Measurements from ENCODE around the gene PREP.

PREP gene

GRCh38 chr6:105304825-105305224 is 98.1 kb downstream of the PREP start:
- DNase-seq = no peak

GRCh38 chr6:105304366-105304765 is 98.5 kb downstream of the PREP start:
- no peak for DNase-seq

- no peak for DNase-seq
These were observed 100.2 kb downstream of the PREP start for GRCh38 chr6:105302617-105303128.

- no peak for DNase-seq
These were observed 100.9 kb downstream of the PREP start for GRCh38 chr6:105301756-105302616.

GRCh38 chr6:105301072-105301503 is 101.8 kb downstream of the PREP start:
- no peak for DNase-seq

GRCh38 chr6:105300090-105300489 is 102.8 kb downstream of the PREP start:
- no peak for DNase-seq

GRCh38 chr6:105294129-105294528 is 108.8 kb downstream of the PREP start:
- DNase-seq = no peak

- no peak for DNase-seq
These were observed 110.1 kb downstream of the PREP start for GRCh38 chr6:105292689-105293339.

- DNase-seq = no peak
These were observed 111.4 kb downstream of the PREP start for GRCh38 chr6:105291525-105291924.

- DNase-seq = no peak
These were observed 120.0 kb downstream of the PREP start for GRCh38 chr6:105282631-105283585.

GRCh38 chr6:105280033-105280432 is 122.8 kb downstream of the PREP start:
- no peak for DNase-seq

GRCh38 chr6:105279463-105279862 is 123.4 kb downstream of the PREP start:
- no peak for DNase-seq

- no peak for DNase-seq
These were observed 124.1 kb downstream of the PREP start for GRCh38 chr6:105278813-105279212.

GRCh38 chr6:105278035-105278434 is 124.8 kb downstream of the PREP start:
- no peak for DNase-seq

GRCh38 chr6:105276374-105276773 is 126.5 kb downstream of the PREP start:
- no peak for DNase-seq

GRCh38 chr6:105275542-105275941 is 127.3 kb downstream of the PREP start:
- no peak for DNase-seq

GRCh38 chr6:105274678-105275077 is 128.2 kb downstream of the PREP start:
- DNase-seq = no peak

GRCh38 chr6:105273589-105273988 is 129.3 kb downstream of the PREP start:
- DNase-seq = no peak

GRCh38 chr6:105272786-105273185 is 130.1 kb downstream of the PREP start:
- DNase-seq = no peak

- no peak for DNase-seq
These were observed 132.4 kb downstream of the PREP start for GRCh38 chr6:105270511-105270910.

GRCh38 chr6:105269390-105269789 is 133.5 kb downstream of the PREP start:
- DNase-seq = no peak

- DNase-seq = no peak
These were observed 138.9 kb downstream of the PREP start for GRCh38 chr6:105263685-105264610.

All from stimulated activated CD4-positive, alpha-beta T cell treated with anti-CD3 and anti-CD28 coated beads, Interleukin-4, amount 100 ng/mL, for 4 hours (primary cell).